HepG2 (cell line): Measurements from ENCODE around the gene GCN1. TPM values are rescaled to one million over a fixed set of nuclear protein-coding genes. Genes with fewer than 3 reads are reported as not detected.
A peak's percentile ranks its signal among the peaks of the same experiment; 100 is the strongest.

Experiments
- ARNT ChIP-seq: fragments of 450-650 bp; IDR thresholded peaks from 2 replicates; pipeline ENCODE4 v1.6.1; 2017
- ELK4 ChIP-seq: sonication (generic); formaldehyde crosslinking; IDR thresholded peaks from 2 replicates; pipeline ENCODE4 v1.9.0; 2021; ENCODE audit warnings: missing genetic modification reagents, borderline replicate concordance
- HNF1A ChIP-seq, 2 experiments: sonication (generic) in 1 of 2; formaldehyde crosslinking in 1 of 2; IDR thresholded peaks; 2 replicates each; pipeline versions ENCODE4 v1.4.0 to v1.6.1; 2016 to 2020; ENCODE audit warnings: borderline replicate concordance in 1 of 2, low read depth in 1 of 2, mild to moderate bottlenecking in 1 of 2, missing genetic modification reagents in 1 of 2
- PHF21A ChIP-seq: sonication (generic); formaldehyde crosslinking; IDR thresholded peaks from 2 replicates; pipeline ENCODE4 v1.5.0; 2020; ENCODE audit warnings: mild to moderate bottlenecking, missing genetic modification reagents
- POLR2AphosphoS5 ChIP-seq: IDR thresholded peaks from 2 replicates; pipeline ENCODE4 v1.6.1; 2012; ENCODE audit warnings: low read depth, low read length
- SMYD3 ChIP-seq: sonication (generic); formaldehyde crosslinking; IDR thresholded peaks from 2 replicates; pipeline ENCODE4 v1.8.1; 2023; ENCODE audit warnings: mild to moderate bottlenecking, missing genetic modification reagents
- SNAI1 ChIP-seq: sonication (generic); formaldehyde crosslinking; IDR thresholded peaks from 2 replicates; pipeline ENCODE4 v1.5.0; 2020; ENCODE audit warnings: mild to moderate bottlenecking, missing genetic modification reagents, borderline replicate concordance
- TGIF2 ChIP-seq: IDR thresholded peaks from 2 replicates; pipeline ENCODE4 v1.6.1; 2016; ENCODE audit warnings: control low read depth, missing compliant biosample characterization
- ZBTB21 ChIP-seq: sonication (generic); formaldehyde crosslinking; IDR thresholded peaks from 2 replicates; pipeline ENCODE4 v1.4.0; 2020; ENCODE audit warnings: missing genetic modification reagents
- ZFP1 ChIP-seq: IDR thresholded peaks from 2 replicates; pipeline ENCODE4 v1.6.1; 2016
- ZFP36L1 ChIP-seq: sonication (generic); formaldehyde crosslinking; IDR thresholded peaks from 2 replicates; pipeline ENCODE4 v1.8.0; 2022; ENCODE audit warnings: mild to moderate bottlenecking, missing genetic modification reagents, moderate library complexity
- ZNF792 ChIP-seq: IDR thresholded peaks from 2 replicates; pipeline ENCODE4 v1.6.1; 2016
- ZSCAN31 ChIP-seq: sonication (generic); formaldehyde crosslinking; IDR thresholded peaks from 2 replicates; pipeline ENCODE4 v1.5.0; 2020; ENCODE audit warnings: low read depth, mild to moderate bottlenecking, missing genetic modification reagents
- polyA plus RNA-seq, 8 experiments: library from polyadenylated mRNA; depleted of rRNA in 3 of 8; stranded (reverse) in 7 of 8; unstranded in 1 of 8; fragments of >200 nt; fragmentation: Illumina TruSeq in 4 of 8; extraction: Trizol in 4 of 8; gene quantifications; 2 replicates each; pipeline versions ENCODE4 v1.2.1 to v1.2.3, GENCODE V29; 2011 to 2016; ENCODE audit warnings: low read depth in 4 of 8, missing spikeins in 1 of 8, mixed read lengths in 1 of 8; ENCODE audit not compliant: insufficient read depth in 1 of 8
- total RNA-seq, 5 experiments: library from RNA; depleted of rRNA; stranded (reverse); fragments of >200 nt; fragmentation: Illumina TruSeq; extraction: Trizol; gene quantifications; 2 replicates each; pipeline ENCODE4 v1.2.3, GENCODE V29; 2016; ENCODE audit warnings: low read depth in 1 of 5
- TF ChIP-seq, protein P1 (sequence below): sonication (generic); formaldehyde crosslinking; IDR thresholded peaks from 2 replicates; pipeline ENCODE4 v1.5.1; 2020; ENCODE audit warnings: mild to moderate bottlenecking, missing genetic modification reagents
- TF ChIP-seq, protein P2 (sequence below): IDR thresholded peaks from 2 replicates; pipeline ENCODE4 v1.4.0; 2020; ENCODE audit warnings: mild to moderate bottlenecking, missing genetic modification reagents
- TF ChIP-seq, protein P3 (sequence below): sonication (generic); formaldehyde crosslinking; IDR thresholded peaks from 2 replicates; pipeline ENCODE4 v1.4.0; 2020; ENCODE audit warnings: mild to moderate bottlenecking, missing genetic modification reagents

Gene GCN1
- total and polyA plus RNA-seq, 2 of the 13 experiments (the other 11 are each of a cell fraction or from before 2014, with no cell fraction given): 58.2 to 83.0 TPM

- TF ChIP-seq, protein P1, sequence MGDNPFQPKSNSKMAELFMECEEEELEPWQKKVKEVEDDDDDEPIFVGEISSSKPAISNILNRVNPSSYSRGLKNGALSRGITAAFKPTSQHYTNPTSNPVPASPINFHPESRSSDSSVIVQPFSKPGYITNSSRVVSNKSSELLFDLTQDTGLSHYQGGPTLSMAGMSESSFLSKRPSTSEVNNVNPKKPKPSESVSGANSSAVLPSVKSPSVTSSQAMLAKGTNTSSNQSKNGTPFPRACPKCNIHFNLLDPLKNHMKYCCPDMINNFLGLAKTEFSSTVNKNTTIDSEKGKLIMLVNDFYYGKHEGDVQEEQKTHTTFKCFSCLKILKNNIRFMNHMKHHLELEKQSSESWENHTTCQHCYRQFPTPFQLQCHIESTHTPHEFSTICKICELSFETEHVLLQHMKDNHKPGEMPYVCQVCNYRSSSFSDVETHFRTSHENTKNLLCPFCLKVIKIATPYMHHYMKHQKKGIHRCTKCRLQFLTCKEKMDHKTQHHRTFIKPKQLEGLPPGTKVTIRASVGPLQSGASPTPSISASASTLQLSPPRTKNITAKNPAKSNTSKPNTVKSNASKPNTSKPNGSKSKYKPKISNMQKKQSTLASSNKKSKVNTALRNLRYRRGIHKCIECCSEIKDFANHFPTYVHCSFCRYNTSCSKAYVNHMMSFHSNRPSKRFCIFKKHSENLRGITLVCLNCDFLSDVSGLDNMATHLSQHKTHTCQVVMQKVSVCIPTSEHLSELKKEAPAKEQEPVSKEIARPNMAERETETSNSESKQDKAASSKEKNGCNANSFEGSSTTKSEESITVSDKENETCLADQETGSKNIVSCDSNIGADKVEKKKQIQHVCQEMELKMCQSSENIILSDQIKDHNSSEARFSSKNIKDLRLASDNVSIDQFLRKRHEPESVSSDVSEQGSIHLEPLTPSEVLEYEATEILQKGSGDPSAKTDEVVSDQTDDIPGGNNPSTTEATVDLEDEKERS (CRISPR knock-in tag): no peak
- TF ChIP-seq POLR2AphosphoS5: peak; percentile 74
- no peak for TF ChIP-seq ARNT
- TF ChIP-seq ELK4: no peak; the same call in 1 of the 2 replicates
- no peak for TF ChIP-seq ZFP36L1 (CRISPR knock-in tag)
- no peak; the same call in 1 of the 2 replicates for TF ChIP-seq SNAI1
- TF ChIP-seq ZFP1: no peak
- no peak for TF ChIP-seq ZNF792 (CRISPR knock-in tag)
- TF ChIP-seq HNF1A (IDR thresholded peaks at IDR 0.05; ENCODE audit: low read depth): no peak
- peak; percentile 78; the same call in 1 of the 2 replicates for TF ChIP-seq HNF1A (CRISPR knock-in tag; IDR thresholded peaks at IDR 0.05; ENCODE audit: borderline replicate concordance)
- TF ChIP-seq SMYD3: no peak; the same call in 1 of the 2 replicates
- TF ChIP-seq, protein P2, sequence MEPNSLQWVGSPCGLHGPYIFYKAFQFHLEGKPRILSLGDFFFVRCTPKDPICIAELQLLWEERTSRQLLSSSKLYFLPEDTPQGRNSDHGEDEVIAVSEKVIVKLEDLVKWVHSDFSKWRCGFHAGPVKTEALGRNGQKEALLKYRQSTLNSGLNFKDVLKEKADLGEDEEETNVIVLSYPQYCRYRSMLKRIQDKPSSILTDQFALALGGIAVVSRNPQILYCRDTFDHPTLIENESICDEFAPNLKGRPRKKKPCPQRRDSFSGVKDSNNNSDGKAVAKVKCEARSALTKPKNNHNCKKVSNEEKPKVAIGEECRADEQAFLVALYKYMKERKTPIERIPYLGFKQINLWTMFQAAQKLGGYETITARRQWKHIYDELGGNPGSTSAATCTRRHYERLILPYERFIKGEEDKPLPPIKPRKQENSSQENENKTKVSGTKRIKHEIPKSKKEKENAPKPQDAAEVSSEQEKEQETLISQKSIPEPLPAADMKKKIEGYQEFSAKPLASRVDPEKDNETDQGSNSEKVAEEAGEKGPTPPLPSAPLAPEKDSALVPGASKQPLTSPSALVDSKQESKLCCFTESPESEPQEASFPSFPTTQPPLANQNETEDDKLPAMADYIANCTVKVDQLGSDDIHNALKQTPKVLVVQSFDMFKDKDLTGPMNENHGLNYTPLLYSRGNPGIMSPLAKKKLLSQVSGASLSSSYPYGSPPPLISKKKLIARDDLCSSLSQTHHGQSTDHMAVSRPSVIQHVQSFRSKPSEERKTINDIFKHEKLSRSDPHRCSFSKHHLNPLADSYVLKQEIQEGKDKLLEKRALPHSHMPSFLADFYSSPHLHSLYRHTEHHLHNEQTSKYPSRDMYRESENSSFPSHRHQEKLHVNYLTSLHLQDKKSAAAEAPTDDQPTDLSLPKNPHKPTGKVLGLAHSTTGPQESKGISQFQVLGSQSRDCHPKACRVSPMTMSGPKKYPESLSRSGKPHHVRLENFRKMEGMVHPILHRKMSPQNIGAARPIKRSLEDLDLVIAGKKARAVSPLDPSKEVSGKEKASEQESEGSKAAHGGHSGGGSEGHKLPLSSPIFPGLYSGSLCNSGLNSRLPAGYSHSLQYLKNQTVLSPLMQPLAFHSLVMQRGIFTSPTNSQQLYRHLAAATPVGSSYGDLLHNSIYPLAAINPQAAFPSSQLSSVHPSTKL (CRISPR knock-in tag): peak; percentile 46
- no peak for TF ChIP-seq ZBTB21 (CRISPR knock-in tag)
- TF ChIP-seq, protein P3, sequence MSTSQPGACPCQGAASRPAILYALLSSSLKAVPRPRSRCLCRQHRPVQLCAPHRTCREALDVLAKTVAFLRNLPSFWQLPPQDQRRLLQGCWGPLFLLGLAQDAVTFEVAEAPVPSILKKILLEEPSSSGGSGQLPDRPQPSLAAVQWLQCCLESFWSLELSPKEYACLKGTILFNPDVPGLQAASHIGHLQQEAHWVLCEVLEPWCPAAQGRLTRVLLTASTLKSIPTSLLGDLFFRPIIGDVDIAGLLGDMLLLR (CRISPR knock-in tag): peak; percentile 95
- peak; percentile 75; the same call in 1 of the 2 replicates for TF ChIP-seq ZSCAN31 (CRISPR knock-in tag)
- peak; percentile 78 for TF ChIP-seq PHF21A
- peak; percentile 83 for TF ChIP-seq TGIF2 (CRISPR knock-in tag)
Measured at GRCh38 chr12:120194534-120195395, at the start of gene GCN1 (continued).
